A673 (cell line): Measurements from ENCODE around the gene LAMB4.

Source experiments
- EZH2 ChIP-seq: fragments of 200-600 bp; sonication (generic); IDR thresholded peaks from 2 replicates; pipeline ENCODE4 v1.6.1; 2017; ENCODE audit warnings: borderline replicate concordance, low read depth, mild to moderate bottlenecking, mixed read lengths, antibody characterized with exemption, low read length; ENCODE audit not compliant: poor library complexity, severe bottlenecking
- TF ChIP-seq, protein P1 (sequence below): fragments of 300-800, 200-600 bp; sonication (generic); conservative IDR thresholded peaks from 2 replicates; pipeline ENCODE4 v1.5.1; 2017; ENCODE audit warnings: low read depth, mild to moderate bottlenecking, antibody characterized with exemption, low read length, moderate library complexity, mixed read lengths

DNA sequence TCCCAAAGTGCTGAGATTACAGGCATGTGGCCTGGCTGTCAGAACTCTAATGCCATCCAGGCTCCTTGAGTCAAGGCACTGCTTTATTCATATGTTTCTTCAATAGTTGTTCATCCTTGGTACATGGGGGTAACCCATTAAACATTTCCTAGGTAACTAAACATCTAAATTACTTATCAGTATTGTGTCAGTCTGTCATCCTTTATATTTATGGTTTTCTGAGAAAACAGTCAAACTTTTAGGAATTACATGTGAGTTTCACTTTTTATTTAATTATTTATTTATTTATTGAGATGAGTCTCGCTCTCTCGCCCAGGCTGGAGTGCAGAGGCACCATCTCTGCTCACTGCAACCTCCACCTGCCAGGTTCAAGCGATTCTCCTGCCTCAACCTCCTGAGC, 81.7 kb downstream of the LAMB4 start:
- TF ChIP-seq, protein P1, sequence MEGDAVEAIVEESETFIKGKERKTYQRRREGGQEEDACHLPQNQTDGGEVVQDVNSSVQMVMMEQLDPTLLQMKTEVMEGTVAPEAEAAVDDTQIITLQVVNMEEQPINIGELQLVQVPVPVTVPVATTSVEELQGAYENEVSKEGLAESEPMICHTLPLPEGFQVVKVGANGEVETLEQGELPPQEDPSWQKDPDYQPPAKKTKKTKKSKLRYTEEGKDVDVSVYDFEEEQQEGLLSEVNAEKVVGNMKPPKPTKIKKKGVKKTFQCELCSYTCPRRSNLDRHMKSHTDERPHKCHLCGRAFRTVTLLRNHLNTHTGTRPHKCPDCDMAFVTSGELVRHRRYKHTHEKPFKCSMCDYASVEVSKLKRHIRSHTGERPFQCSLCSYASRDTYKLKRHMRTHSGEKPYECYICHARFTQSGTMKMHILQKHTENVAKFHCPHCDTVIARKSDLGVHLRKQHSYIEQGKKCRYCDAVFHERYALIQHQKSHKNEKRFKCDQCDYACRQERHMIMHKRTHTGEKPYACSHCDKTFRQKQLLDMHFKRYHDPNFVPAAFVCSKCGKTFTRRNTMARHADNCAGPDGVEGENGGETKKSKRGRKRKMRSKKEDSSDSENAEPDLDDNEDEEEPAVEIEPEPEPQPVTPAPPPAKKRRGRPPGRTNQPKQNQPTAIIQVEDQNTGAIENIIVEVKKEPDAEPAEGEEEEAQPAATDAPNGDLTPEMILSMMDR: no peak
- TF ChIP-seq EZH2: no peak
